GM18858 (cell line): ENCODE data around the gene KRT3.
"Not testable (repeated sequence)": the region's sequence is repeated elsewhere in the genome, so short reads cannot be mapped to it uniquely, and the experiment has no call there.

Source experiments
- ATAC-seq: cut with Tn5 transposase; IDR thresholded peaks from one replicate; pipeline ENCODE4 v1.9.1; 2021; ENCODE audit not compliant: unreplicated experiment

KRT3 gene

DNA sequence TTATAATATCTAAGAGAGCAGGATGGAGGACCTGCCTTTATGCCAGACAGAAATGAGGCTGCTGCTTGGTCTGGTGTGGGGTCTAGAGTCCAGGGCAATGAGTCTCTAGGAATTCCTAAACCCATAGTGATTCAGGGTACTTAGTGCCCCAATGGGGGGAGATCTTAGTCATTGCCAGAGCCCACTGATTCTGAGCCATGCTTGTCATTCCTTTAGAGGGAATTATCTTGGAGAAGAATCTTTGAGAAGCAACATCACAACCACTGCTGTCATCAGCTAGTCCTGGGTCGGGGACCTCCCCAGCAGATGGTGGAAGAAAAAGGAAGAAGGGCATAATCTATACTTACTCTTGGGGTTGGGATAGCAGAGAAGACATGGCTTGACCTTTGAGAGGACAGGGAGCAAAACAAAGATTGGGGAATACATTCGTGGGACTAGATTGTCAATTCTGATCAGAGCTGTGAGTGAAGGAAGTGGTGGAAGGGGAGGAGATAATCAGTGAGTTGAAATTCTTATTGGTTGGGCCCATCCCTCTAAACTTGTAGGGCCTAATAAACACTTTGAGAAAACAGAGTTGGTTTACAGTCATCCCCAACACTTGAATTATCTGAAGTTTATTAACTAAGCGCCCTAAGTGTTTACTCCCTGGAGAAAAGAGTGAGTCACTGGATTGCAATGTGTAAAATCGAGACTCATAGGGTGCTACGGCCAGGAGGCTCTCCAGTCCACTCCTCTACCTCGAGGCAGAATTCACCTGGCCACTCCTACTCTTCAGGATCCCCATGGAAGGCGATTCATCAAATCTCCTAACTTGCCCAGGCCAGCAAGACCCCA, 3.0 kb upstream of the KRT3 start:
- ATAC-seq, result no peak

- no peak for ATAC-seq
Measured at GRCh38 chr12:52798003-52798670, 2.2 kb upstream of the KRT3 start.

- no peak for ATAC-seq
Measured at GRCh38 chr12:52797529-52797894, 1.6 kb upstream of the KRT3 start.

DNA sequence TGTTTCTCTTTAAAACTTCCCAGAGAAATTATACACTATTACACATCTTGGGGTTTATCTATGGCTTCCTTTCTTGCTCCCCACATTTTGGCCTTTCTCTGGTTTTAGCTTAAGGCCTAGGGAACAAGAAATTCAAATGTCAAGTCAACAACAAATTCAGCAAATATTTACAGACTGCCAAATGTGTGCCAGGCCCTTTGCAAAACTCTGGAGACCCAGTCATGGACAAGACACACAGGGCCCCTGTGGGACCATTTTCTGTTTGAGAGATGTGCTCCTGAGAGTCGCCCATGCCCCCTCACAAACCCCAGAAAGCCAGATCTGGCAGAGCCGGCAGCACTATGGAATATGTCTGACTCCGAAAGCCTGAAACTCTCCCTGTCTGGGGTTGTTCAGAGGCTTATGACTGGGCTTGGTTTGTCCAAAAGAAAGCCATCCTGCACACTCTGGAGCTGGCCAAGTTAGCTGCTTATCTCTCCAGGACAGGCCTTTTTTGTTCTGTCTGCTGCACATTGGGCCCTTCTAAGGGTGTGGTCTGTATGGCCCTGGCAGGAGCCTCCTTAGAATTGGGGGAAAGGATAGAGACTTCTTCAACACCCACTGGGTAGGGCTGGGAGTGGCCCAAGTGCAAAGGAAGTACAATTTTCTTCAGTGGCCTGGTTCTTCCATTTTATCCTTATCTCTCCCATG, 1.1 kb upstream of the KRT3 start:
- ATAC-seq, result no peak

DNA sequence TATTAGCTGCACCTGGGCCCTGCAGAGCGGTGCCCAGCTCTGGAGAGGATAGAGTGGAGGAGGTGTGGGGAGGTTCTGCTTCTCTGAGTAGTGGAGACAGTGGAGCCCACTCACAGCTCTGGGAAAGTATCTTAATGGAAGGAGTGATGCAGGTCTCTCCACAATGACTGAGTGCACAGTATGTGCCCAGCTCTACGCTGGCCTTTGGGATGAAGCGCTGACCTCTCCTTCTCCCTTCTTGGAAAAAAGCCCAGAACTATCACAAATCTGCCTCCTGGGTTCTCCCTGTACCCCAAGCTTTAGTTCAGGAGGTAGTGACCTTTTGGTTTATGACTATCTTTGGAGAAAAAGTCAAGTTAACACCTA, 495 bp upstream of the KRT3 start:
- ATAC-seq, result no peak

GRCh38 chr12:52795332-52795674, 614 bp downstream of the KRT3 start:
- ATAC-seq, result not testable (repeated sequence)

- no peak for ATAC-seq
Measured at GRCh38 chr12:52794479-52795331, 1.2 kb downstream of the KRT3 start.

GRCh38 chr12:52792185-52793029, 3.5 kb downstream of the KRT3 start:
- ATAC-seq, result no peak

DNA sequence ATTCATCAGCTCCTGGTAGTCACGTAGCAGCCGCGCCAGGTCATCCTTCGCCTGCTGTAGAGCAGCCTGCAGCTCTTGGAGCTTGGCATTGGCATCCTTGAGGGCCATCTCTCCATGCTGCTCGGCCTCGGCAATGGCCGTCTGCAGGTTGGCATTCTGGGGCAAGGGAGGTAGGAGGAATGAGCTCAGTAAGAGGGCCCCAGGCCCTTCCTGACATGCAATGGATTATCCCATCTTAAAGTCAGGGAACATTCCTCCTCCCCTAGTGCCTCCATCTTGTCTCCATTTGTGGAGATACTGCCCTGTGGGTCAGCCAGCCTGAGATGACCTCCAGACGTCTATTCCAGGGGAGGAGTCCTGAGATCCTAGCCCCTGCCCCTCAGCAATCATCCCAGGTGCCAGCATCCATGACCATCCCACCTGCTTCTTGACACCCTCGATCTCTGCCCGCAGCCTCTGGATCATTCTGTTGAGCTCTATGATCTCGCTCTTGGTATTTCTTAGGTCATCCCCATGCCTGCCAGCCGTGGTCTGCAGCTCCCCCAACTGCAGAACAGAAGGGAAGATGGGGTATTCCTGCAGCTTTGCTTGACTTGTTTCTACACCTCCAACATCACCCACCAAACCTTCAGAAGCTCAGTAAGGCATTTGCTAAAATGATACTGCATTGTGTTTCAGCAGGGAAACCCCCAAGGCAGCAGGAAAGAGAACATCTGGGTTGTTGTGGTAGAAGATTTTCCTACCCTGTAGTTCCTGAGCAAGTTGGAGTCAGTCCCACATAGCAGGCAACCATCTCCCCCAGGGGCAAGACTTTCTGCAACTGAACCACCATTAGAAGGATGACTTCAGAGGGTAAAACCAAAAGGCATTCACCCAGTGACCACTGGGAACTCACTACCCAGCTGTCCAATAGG, 4.4 kb downstream of the KRT3 start:
- ATAC-seq, result no peak

GRCh38 chr12:52790427-52791270, 5.3 kb downstream of the KRT3 start:
- no peak for ATAC-seq

DNA sequence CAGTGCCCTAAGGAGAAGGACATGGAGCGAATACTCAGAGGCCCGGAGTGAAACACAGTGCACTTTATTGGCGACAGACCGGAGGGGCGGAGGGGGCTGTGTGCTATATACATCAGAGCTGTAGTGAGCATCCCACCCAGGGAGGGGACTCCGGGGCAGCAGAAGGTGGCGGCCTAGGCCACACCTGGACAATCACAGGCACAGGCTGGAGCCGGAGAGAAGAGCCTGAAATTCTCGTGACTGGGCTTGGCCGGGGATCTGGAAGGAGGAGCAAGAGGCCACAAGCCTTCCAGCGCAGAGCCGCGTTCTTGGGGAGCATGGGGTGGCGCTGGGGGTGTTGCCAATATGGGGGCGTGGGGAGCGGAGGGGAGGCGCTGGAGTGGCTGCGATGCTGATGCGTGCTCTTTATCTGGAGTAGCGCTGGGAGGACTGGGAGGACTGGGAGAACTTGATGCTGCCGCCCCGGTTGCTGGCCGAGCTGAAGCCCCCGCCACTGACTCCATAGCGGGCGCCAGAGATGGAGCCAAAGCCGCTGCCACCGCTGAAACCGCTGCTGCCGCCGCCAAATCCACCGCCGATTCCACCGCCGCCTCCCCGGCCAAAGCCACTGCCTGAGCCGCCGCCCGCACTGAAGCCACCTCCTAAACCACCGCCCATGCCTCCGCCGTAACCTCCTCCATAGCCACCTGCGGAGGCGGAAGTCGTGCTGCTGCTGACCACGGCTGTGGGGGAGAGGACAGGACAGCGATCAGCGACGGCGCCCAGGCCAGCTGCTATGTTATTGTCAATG, 6.1 kb downstream of the KRT3 start:
- no peak for ATAC-seq

DNA sequence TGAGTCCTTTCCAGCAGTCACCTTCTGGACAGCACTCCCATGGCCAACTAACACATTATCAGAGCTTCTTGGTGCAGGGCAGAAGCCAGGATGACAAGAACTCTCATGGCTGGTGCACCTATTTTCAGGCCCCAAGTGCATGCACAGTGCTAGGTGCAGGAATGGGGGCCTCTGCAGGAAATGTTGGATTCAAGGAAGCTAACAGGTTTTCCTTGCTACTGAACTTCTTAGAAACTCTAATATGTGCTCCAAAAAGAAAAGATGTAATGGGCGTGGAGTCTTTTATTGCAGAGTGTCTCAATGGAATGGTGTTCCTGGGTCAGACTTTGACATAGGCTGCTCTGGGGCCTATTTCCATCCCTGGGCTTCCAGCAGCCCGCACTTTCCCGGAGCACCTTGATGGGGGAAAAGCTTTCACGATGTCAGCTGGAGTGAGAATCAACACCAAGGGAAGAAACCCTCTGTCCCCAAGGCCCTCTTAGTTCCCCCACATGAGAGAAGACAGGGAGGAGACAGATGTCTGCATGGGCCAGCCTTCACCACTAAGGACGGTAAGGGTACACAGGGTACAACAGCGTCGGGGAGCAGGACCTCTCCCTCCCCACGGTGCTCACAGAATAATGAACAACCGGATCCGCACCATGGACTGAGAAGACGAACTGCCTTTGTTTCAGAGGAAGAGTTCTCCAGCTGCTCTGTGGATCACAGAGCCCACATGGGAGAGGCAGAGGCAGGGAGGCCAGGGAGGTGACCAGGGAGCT, 6.9 kb downstream of the KRT3 start:
- ATAC-seq, result no peak

DNA sequence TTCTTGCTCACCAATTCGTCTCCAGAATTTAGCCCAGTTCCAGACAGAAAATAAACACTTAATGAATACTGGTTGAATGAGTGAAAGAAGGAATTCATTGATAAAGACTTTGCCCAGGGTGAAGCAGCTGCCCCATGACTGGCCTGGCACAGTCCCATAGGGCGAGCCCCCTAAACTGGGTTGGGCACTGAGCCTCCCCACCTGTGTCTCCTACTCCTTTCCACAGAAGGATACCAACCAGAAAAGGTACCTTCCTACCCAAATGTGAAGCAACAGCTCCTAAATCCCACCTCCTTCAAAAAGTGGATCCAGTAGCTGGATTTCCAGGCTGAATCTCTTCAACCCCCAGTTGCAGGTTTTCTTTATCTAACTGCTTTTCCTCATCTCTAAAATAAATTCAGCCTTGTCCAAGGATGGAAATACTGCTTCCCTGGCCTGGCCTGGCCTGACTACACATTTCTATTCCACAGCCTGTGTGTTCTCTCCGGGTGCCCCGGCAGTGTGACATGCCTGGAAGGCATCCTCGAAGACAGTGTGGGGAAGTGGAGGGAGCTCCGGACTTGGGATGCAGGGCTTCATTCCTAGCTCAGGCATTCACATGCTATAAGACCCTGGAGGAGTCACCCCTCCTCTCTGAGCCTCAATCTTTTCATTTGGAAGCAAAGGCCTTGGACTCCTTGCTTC, 7.6 kb downstream of the KRT3 start:
- ATAC-seq, result no peak

DNA sequence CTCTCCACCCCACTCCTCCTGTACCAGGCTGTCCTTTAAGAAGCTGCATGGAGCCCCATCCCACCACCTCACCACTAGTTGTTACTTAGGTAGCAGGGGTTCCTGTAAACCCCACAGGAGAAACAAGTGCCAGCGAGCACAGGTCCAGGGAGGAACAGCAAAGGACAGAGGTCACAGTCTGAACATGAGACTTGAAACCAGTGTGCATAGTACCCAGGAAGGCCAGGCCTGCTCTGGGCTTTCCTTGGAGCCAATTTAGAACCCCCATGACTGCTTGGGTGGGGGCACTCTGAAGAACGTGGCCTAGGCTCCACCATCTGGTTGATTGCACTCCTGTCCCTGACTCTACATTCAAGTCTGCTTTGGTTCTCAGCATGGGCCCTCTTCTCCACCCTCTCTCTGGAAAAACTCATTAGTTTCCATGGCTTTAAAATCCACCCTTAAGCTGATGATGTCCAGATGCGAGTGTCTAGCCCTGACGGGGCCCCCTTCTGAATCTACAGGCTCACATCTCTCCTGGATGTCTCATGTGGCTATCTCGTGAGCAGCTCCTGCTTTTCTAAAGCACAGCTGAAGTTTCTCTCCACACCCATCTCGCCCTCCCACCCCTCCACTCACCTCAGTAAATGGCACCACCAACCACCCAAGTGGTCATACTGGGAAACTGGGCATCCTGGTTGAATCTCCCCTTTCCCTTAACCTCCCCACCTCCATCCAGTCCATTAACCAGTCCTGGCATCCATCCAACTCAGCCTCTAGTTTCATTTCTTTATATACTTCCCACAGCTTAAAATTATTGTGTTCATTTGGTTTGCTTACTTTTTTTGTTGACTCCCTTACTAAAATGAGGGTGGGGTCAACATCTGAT, 8.4 kb downstream of the KRT3 start:
- no peak for ATAC-seq

GRCh38 chr12:52784909-52785308, 11.0 kb downstream of the KRT3 start:
- no peak for ATAC-seq
